ENCODE measurements around the gene FGF14.

FGF14 gene

DNA sequence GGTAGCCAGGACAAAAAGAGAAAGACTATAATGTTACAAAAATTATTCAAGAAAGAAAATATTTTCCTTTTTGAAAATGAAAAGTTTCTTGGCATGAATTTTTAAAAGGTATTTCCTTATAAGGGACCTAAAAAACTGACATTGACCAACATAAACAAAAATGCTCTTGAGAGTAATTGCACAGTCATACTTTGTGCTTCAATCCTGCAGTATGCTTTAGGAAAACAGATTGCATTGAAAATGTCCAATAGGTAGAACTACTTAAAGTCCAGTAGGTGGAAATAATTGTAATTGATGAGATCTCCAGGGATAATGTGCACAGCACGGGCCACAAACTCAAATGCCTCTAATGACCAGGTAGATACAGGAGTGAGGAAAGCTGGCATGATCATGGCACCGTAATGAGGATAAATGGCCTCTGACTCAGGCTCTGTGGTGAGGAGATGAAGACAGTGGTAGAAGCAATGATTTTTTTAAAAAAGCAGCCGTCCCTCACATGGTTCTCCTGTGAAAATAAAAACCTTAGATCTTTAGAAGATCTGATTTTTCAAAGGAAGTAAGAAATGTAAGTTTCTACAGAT, 671.3 kb downstream of the FGF14 start:
- H3K4me3 ChIP-seq (ENCODE audit: low read depth in 1 of 5, low read length in 5 of 5), result no peak overlapping the region
- no peaks in the 10 kb centered on the region for H3K27me3 ChIP-seq (ENCODE audit: control insufficient read depth in 5 of 5, insufficient read depth in 4 of 5, low read length in 5 of 5)
- H3K27ac ChIP-seq (ENCODE audit: low read depth, low read length), result no peak overlapping the region
- no peak overlapping the region for H3K9ac ChIP-seq (ENCODE audit: low read length in 5 of 5)
- H3K36me3 ChIP-seq (ENCODE audit: control insufficient read depth in 5 of 5, insufficient read depth in 5 of 5, low read length in 5 of 5), result no peaks in the 10 kb centered on the region
- no peaks in the 10 kb centered on the region for H3K9me3 ChIP-seq (ENCODE audit: control insufficient read depth in 5 of 5, low read length in 5 of 5)
- no peaks in the 10 kb centered on the region for H3K4me1 ChIP-seq (ENCODE audit: control insufficient read depth in 5 of 5, insufficient read depth in 5 of 5, low read length in 5 of 5)

DNA sequence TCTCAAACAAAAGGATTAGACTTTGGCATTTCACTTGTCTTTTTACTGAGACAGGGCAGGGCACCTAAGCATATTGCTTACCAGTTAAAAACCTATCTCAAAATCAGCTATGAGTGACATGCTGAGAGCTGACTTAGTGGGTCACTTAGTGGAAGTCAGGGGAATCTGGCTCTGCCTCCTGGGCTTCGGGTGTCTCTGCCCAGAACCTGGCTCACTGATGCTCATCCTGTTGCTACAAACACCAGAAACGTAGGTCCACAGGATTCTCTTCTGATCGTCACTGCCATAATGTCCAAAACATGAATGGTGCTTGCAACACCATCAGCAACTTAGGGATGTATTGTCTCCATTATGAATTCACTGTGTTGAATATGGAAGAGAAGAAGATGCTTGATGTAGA, 673.2 kb downstream of the FGF14 start:
- no peak overlapping the region for H3K27ac ChIP-seq (ENCODE audit: low read depth, low read length)
- H3K9ac ChIP-seq (ENCODE audit: low read length in 5 of 5), result no peak overlapping the region
- H3K36me3 ChIP-seq (ENCODE audit: control insufficient read depth in 5 of 5, insufficient read depth in 5 of 5, low read length in 5 of 5), result no peaks in the 10 kb centered on the region
- H3K4me3 ChIP-seq (ENCODE audit: low read depth in 1 of 5, low read length in 5 of 5), result no peak overlapping the region
- H3K9me3 ChIP-seq (ENCODE audit: control insufficient read depth in 5 of 5, low read length in 5 of 5), result peaks cover 0 to 3% (median 0%) of the 10 kb centered on the region in 5 donors
- H3K27me3 ChIP-seq (ENCODE audit: control insufficient read depth in 5 of 5, insufficient read depth in 4 of 5, low read length in 5 of 5), result no peaks in the 10 kb centered on the region
- no peaks in the 10 kb centered on the region for H3K4me1 ChIP-seq (ENCODE audit: control insufficient read depth in 5 of 5, insufficient read depth in 5 of 5, low read length in 5 of 5)

DNA sequence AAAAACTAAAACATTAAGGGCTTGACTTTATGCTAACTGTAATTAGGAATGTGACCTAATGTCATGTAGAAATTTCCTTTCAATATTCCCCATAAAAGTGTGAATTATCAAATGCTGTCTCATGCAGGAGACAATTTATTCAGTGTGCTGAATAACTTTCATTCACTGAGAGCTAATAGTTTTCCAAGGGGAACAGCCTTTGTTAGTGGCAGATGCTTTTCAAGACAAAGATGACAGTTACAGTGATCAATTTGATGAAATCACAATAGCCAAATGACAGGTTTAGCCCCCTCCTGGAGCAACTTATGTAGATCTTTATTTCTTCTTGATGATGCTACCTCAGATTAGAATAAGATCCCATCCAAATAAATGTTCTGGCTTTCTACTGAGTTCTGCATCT, 673.8 kb downstream of the FGF14 start:
- no peaks in the 10 kb centered on the region for H3K4me1 ChIP-seq (ENCODE audit: control insufficient read depth in 5 of 5, insufficient read depth in 5 of 5, low read length in 5 of 5)
- H3K27me3 ChIP-seq (ENCODE audit: control insufficient read depth in 5 of 5, insufficient read depth in 4 of 5, low read length in 5 of 5), result no peaks in the 10 kb centered on the region
- H3K9ac ChIP-seq (ENCODE audit: low read length in 5 of 5), result no peak overlapping the region
- no peak overlapping the region for H3K4me3 ChIP-seq (ENCODE audit: low read depth in 1 of 5, low read length in 5 of 5)
- H3K27ac ChIP-seq (ENCODE audit: low read depth, low read length), result no peak overlapping the region
- H3K9me3 ChIP-seq (ENCODE audit: control insufficient read depth in 5 of 5, low read length in 5 of 5), result peaks cover 0 to 3% (median 0%) of the 10 kb centered on the region in 5 donors
- H3K36me3 ChIP-seq (ENCODE audit: control insufficient read depth in 5 of 5, insufficient read depth in 5 of 5, low read length in 5 of 5), result no peaks in the 10 kb centered on the region

DNA sequence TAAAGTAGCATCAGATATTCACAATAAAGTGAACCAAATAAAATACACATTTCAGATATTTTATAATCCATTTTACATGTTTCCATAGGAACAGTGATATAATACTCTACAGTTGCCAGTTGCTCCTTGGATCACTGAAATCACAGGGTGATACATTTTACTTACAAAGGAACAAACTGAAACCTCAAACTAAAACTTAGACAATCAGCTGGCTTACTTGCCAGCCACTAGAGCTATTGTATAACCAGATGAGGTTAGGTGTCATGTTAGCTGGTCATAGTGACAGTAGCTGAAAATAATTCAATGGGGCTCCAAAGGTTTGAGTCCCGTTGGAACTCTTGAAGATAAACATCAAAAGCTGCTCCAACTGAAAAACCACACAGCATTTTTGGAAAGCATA, 674.7 kb downstream of the FGF14 start:
- Histone ChIP-seq H3K9ac (ENCODE audit: low read length in 5 of 5) (no peak overlapping the region), H3K27me3 (ENCODE audit: control insufficient read depth in 5 of 5, insufficient read depth in 4 of 5, low read length in 5 of 5) (no peaks in the 10 kb centered on the region), H3K9me3 (ENCODE audit: control insufficient read depth in 5 of 5, low read length in 5 of 5) (peaks cover 0 to 3% (median 0%) of the 10 kb centered on the region in 5 donors), H3K36me3 (ENCODE audit: control insufficient read depth in 5 of 5, insufficient read depth in 5 of 5, low read length in 5 of 5) (no peaks in the 10 kb centered on the region), H3K27ac (ENCODE audit: low read depth, low read length) (no peak overlapping the region), H3K4me1 (ENCODE audit: control insufficient read depth in 5 of 5, insufficient read depth in 5 of 5, low read length in 5 of 5) (no peaks in the 10 kb centered on the region), H3K4me3 (ENCODE audit: low read depth in 1 of 5, low read length in 5 of 5) (no peak overlapping the region)

DNA sequence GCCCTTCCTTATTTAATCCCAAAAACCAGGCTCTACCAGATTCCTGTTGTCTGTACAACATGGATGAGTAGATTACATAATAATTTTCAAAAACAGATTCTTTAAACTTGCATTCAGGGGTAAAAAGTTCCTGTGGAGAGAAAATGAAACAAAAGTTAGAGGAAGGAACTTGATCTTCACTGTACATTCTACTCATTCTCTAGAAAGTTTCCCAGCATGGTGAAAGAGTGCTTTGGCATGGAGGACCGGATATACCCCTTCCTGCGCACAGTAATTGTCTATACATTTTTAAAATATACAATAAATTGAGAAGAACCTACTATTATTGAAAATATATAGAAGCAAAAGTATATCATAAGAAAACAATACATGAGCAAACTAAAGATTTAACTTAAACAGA, 675.2 kb downstream of the FGF14 start:
- no peaks in the 10 kb centered on the region for H3K27me3 ChIP-seq (ENCODE audit: control insufficient read depth in 5 of 5, insufficient read depth in 4 of 5, low read length in 5 of 5)
- no peak overlapping the region for H3K9ac ChIP-seq (ENCODE audit: low read length in 5 of 5)
- no peak overlapping the region for H3K27ac ChIP-seq (ENCODE audit: low read depth, low read length)
- peaks cover 0 to 3% (median 0%) of the 10 kb centered on the region in 5 donors for H3K9me3 ChIP-seq (ENCODE audit: control insufficient read depth in 5 of 5, low read length in 5 of 5)
- no peak overlapping the region for H3K4me3 ChIP-seq (ENCODE audit: low read depth in 1 of 5, low read length in 5 of 5)
- H3K4me1 ChIP-seq (ENCODE audit: control insufficient read depth in 5 of 5, insufficient read depth in 5 of 5, low read length in 5 of 5), result no peaks in the 10 kb centered on the region
- no peaks in the 10 kb centered on the region for H3K36me3 ChIP-seq (ENCODE audit: control insufficient read depth in 5 of 5, insufficient read depth in 5 of 5, low read length in 5 of 5)

DNA sequence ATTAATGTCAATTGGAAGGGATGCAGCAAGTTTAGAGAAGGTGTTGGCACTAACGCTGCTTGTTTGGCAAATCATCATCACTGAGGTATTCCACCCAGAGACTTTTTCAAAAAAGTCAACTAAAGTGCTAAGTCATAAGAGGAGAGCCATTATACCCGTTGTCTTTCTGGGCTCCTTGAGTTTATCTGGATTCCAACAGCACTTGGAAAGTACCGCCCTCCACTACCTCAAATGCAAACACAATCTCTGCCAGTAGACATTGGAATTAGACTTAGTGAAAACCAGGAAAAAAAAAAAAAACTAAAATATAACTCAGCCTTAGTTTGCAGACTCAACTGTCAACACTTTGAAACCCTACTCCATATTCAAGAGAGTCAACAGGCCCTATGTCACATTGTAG, 683.4 kb downstream of the FGF14 start:
- Histone ChIP-seq H3K4me1 (ENCODE audit: control insufficient read depth in 5 of 5, insufficient read depth in 5 of 5, low read length in 5 of 5) (no peaks in the 10 kb centered on the region), H3K9me3 (ENCODE audit: control insufficient read depth in 5 of 5, low read length in 5 of 5) (no peaks in the 10 kb centered on the region), H3K27ac (ENCODE audit: low read depth, low read length) (no peak overlapping the region), H3K9ac (ENCODE audit: low read length in 5 of 5) (no peak overlapping the region), H3K27me3 (ENCODE audit: control insufficient read depth in 5 of 5, insufficient read depth in 4 of 5, low read length in 5 of 5) (no peaks in the 10 kb centered on the region), H3K36me3 (ENCODE audit: control insufficient read depth in 5 of 5, insufficient read depth in 5 of 5, low read length in 5 of 5) (no peaks in the 10 kb centered on the region), H3K4me3 (ENCODE audit: low read depth in 1 of 5, low read length in 5 of 5) (no peak overlapping the region)

DNA sequence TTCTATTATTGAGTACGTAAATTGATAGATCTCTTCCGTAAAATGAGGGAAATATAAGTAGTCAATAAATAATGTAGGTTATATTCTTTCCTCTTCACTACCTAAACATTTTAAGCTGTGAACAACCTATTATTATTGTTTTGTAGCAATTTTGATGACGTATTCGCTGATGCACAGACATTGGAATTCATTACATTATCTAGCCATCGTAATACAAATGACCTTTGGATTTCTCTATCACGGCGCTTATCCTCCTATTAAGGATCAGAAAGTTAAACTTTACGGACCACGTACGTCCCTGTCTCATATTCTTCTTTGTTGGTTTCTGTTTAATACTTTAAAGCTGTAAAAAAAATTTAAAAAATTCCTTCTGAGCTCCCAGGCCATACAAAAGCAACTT, 684.5 kb downstream of the FGF14 start:
- H3K9me3 ChIP-seq (ENCODE audit: control insufficient read depth in 5 of 5, low read length in 5 of 5), result no peaks in the 10 kb centered on the region
- H3K27ac ChIP-seq (ENCODE audit: low read depth, low read length), result no peak overlapping the region
- H3K4me1 ChIP-seq (ENCODE audit: control insufficient read depth in 5 of 5, insufficient read depth in 5 of 5, low read length in 5 of 5), result no peaks in the 10 kb centered on the region
- H3K36me3 ChIP-seq (ENCODE audit: control insufficient read depth in 5 of 5, insufficient read depth in 5 of 5, low read length in 5 of 5), result no peaks in the 10 kb centered on the region
- H3K9ac ChIP-seq (ENCODE audit: low read length in 5 of 5), result no peak overlapping the region
- no peaks in the 10 kb centered on the region for H3K27me3 ChIP-seq (ENCODE audit: control insufficient read depth in 5 of 5, insufficient read depth in 4 of 5, low read length in 5 of 5)
- no peak overlapping the region for H3K4me3 ChIP-seq (ENCODE audit: low read depth in 1 of 5, low read length in 5 of 5)

DNA sequence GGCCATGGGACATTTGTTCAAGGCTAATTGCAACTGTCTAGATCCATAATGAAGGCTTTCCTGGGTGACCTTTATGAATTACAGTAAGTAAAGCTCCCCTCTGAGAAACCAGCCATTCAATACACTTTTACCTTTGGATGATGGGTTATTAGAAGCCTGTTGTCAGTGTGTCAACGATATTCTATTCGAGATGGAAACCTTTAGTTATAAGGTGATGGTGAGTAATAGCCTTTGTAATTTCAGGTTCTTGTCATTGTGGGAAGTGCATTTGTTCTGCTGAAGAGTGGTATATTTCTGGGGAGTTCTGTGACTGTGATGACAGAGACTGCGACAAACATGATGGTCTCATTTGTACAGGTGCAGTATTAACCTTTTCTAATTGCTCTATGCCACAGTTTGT, 687.7 kb downstream of the FGF14 start:
- Histone ChIP-seq H3K27ac (ENCODE audit: low read depth, low read length) (no peak overlapping the region), H3K27me3 (ENCODE audit: control insufficient read depth in 5 of 5, insufficient read depth in 4 of 5, low read length in 5 of 5) (no peaks in the 10 kb centered on the region), H3K4me1 (ENCODE audit: control insufficient read depth in 5 of 5, insufficient read depth in 5 of 5, low read length in 5 of 5) (no peaks in the 10 kb centered on the region), H3K4me3 (ENCODE audit: low read depth in 1 of 5, low read length in 5 of 5) (no peak overlapping the region), H3K36me3 (ENCODE audit: control insufficient read depth in 5 of 5, insufficient read depth in 5 of 5, low read length in 5 of 5) (no peaks in the 10 kb centered on the region), H3K9me3 (ENCODE audit: control insufficient read depth in 5 of 5, low read length in 5 of 5) (no peaks in the 10 kb centered on the region), H3K9ac (ENCODE audit: low read length in 5 of 5) (no peak overlapping the region)

DNA sequence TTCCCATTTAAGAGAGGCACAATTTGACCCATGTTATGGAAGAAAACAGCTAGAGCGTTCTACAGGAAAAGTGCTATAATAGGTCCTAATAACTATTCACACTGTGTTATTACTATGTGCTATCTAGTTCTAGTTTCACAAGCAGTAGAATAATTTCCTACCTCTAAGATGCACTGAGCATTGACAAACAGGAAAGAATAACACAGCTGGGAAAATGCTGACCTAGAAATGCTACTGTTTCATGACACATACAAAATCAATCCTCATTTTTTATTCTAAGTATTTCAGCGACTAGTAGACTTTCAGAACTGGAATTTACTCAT, 689.9 kb downstream of the FGF14 start:
- H3K4me3 ChIP-seq (ENCODE audit: low read depth in 1 of 5, low read length in 5 of 5), result no peak overlapping the region
- H3K4me1 ChIP-seq (ENCODE audit: control insufficient read depth in 5 of 5, insufficient read depth in 5 of 5, low read length in 5 of 5), result no peaks in the 10 kb centered on the region
- no peaks in the 10 kb centered on the region for H3K27me3 ChIP-seq (ENCODE audit: control insufficient read depth in 5 of 5, insufficient read depth in 4 of 5, low read length in 5 of 5)
- H3K9me3 ChIP-seq (ENCODE audit: control insufficient read depth in 5 of 5, low read length in 5 of 5), result no peaks in the 10 kb centered on the region
- H3K27ac ChIP-seq (ENCODE audit: low read depth, low read length), result no peak overlapping the region
- H3K36me3 ChIP-seq (ENCODE audit: control insufficient read depth in 5 of 5, insufficient read depth in 5 of 5, low read length in 5 of 5), result no peaks in the 10 kb centered on the region
- H3K9ac ChIP-seq (ENCODE audit: low read length in 5 of 5), result no peak overlapping the region

DNA sequence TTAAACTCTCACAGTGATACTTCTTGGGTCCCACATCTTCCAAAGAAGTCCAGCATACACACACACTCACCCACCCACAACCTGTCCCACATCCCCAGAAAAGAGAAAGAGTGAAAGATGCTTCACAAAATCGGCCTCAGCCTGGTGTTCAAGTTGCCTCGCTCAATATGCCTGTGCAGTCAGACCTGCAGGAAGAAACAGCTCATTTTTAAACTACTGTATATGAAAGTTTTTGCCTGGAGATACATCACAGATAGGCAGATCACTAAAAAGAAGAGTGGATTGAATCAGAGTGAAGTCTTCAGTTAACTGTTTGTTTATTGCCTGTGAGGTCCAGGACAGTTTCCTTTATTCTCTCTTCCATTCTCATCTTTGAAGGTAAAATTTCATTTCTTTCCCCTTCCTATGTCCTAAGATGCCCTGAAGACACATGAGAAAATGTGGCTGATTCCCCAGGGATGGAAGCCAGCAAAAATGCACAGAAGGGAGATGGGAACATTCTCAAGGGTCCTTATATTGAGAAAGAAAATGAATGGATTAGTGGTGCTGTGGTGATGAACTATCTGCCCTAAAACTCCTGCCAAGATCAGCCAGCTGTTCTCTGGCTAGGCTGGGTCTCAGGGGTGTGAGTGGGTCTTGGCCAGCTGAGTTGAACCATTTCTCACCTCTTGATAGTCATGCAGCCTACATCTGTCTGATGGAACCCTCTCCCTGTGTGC, 690.4 kb downstream of the FGF14 start:
- Histone ChIP-seq H3K27me3 (ENCODE audit: control insufficient read depth in 5 of 5, insufficient read depth in 4 of 5, low read length in 5 of 5) (no peaks in the 10 kb centered on the region), H3K27ac (ENCODE audit: low read depth, low read length) (no peak overlapping the region), H3K9ac (ENCODE audit: low read length in 5 of 5) (no peak overlapping the region), H3K4me1 (ENCODE audit: control insufficient read depth in 5 of 5, insufficient read depth in 5 of 5, low read length in 5 of 5) (no peaks in the 10 kb centered on the region), H3K9me3 (ENCODE audit: control insufficient read depth in 5 of 5, low read length in 5 of 5) (no peaks in the 10 kb centered on the region), H3K4me3 (ENCODE audit: low read depth in 1 of 5, low read length in 5 of 5) (no peak overlapping the region), H3K36me3 (ENCODE audit: control insufficient read depth in 5 of 5, insufficient read depth in 5 of 5, low read length in 5 of 5) (no peaks in the 10 kb centered on the region)
